ENCODE results near the gene TMEM219.
"Not testable (repeated sequence)": the region's sequence is repeated elsewhere in the genome, so short reads cannot be mapped to it uniquely, and the experiment has no call there.

Gene TMEM219

GRCh38 chr16:30009990-30010843, 48.3 kb downstream of the TMEM219 start:
- DNase-seq: peak in 1 of 56 donors; percentile 60

DNA sequence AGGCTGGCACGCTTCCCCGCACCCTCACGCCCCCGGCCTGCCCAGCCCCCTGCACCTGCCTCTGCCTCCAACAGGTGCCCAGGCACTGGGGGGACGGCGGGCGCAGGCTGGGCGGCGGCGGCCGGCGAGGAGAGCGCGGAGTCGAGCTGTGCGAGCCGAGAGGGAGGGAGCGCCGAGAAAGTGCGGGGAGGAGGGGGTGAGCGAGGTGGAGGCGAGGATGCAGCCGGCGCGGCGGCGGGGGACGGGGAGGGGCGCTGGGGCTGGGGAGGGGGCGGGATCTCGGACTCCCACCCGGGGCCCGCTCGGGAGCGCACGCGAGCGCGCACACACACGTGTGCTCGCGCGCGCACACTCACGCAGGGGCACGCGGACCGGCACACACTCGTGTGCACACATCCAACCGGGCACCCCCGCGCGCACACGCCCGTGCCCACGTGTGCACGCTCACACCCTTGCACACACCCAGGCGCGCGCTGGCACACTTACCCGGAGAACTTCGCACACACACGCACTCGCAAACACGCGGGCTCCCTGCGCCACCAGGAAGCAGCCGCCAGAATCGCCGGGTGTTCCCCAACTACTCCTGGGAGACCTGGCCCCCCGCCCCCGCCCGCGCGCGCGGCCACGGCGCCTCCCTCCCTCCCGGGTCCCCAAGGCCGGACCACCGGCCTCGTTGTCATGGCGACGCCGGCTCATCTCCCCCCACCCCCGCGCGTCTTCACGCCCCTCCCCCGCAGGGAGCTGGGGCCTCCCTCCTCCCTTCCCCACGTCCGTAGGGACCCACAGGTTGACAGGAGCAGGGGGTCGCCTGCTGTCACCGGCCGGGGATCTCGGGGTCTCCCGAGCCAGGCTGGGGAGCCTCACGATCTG, 49.2 kb downstream of the TMEM219 start, which contains the start of gene DOC2A:
TSS of gene DOC2A (minus strand) at position 184 of the 870 bp plus-strand sequence. CDS start 805 bp downstream, outside the sequence.
- peak in 11 of 56 donors; percentile 15 to 72 (median 36) for DNase-seq

DNA sequence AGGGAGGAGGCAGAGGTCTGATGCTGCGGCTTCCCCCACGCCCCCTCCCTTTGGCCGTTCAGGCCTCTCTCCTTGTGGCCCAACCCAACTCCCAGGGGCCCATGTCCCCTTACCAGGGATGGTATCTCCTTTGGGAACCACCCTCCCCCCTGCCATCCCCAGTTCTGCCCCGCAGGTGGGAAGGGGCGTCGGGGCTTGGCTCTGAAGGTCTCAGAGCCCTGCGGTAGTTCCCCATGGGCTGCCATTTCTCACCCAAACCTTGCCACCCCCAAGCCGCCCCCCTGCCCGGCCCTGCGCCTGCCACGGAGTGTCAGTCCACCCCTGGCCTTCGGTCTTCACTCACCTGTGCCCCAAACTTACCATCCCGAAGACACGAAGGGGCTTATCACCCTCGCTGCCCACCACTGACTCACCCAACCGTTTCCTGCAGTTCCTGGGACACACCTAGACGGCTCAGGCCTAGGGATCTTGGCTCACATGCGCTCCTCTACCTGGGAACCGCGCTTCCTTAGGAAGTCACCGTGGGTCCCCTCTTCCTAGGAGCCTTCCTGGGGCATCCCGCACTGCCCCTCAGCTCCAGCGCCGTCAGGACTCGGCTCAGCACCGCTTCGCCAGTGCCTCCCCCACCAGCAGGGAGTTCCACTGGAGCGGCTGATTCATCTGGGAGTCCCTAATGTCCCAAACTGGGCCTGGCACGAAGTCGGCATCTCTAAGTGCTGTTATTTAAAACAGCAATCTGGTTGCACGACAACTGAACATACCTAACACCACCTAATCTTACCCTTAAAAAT, 50.0 kb downstream of the TMEM219 start:
- DNase-seq: no peak

GRCh38 chr16:30012598-30012997, 50.7 kb downstream of the TMEM219 start:
- DNase-seq: not testable (repeated sequence)

DNA sequence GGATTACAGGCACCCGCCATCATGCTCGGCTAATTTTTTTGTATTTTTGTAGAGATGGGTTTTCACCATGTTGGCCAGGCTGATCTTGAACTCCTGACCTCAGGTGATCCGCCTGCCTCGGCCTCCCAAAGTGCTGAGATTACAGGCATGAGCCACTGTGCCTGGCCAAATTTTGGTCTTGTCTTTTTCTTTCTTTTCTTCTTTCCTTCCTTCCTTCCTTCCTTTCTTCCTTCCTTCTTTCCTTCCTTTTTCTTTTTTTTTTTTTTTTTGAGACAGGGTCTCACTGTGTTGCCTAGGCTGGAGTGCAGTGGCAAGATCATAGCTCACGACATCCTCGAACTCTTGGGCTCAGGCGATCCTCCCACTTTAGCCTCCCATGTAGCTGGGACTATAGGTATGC, 53.6 kb downstream of the TMEM219 start:
- DNase-seq: not testable (repeated sequence)

- DNase-seq: no peak
Observed at GRCh38 chr16:30016555-30017276, 54.8 kb downstream of the TMEM219 start.

GRCh38 chr16:30017277-30017656, 55.4 kb downstream of the TMEM219 start:
- no peak for DNase-seq

DNA sequence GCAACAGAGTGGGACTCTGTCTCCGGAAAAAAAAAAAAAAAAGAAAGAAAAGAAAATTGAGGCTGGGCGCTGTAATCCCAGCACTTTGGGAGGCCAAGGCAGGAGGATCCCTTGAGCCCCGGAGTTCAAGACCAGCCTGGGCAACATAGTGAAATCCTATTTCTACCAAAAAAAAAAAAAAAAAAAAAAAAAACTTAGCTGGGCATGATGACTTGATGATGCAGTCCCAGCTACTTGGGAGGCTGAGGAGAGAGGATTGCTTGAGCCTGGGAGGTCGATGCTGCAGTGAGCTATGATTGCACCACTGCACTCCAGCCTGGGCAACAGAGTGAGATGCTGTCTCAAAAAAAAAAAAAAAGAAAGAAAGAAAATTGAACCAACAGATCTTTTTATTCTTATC, 56.1 kb downstream of the TMEM219 start:
- DNase-seq: not testable (repeated sequence)

- DNase-seq: no peak
Observed at GRCh38 chr16:30018731-30019158, 56.9 kb downstream of the TMEM219 start.

All from nucleus accumbens (tissue), 56 donors.